Upper lobe of left lung (tissue), 4 donors: ENCODE results near the gene VAV1.

ENCODE experiments used
- POLR2A ChIP-seq, 4 donors: fragments of 450-650 bp; IDR thresholded peaks; one replicate each; pipeline ENCODE4 v1.5.1; 2016 to 2017; ENCODE audit warnings: antibody characterized with exemption in 4 of 4, mild to moderate bottlenecking in 2 of 4
- TF ChIP-seq, protein P1 (sequence below), 6 experiments: fragments of 450-650 bp in 4 of 6; fragments of 200-600 bp in 2 of 6; sonication (generic) in 2 of 6; IDR thresholded peaks; one replicate each; pipeline ENCODE4 v1.5.1; 2016 to 2019; ENCODE audit warnings: antibody characterized with exemption in 6 of 6

- TF ChIP-seq, protein P1, sequence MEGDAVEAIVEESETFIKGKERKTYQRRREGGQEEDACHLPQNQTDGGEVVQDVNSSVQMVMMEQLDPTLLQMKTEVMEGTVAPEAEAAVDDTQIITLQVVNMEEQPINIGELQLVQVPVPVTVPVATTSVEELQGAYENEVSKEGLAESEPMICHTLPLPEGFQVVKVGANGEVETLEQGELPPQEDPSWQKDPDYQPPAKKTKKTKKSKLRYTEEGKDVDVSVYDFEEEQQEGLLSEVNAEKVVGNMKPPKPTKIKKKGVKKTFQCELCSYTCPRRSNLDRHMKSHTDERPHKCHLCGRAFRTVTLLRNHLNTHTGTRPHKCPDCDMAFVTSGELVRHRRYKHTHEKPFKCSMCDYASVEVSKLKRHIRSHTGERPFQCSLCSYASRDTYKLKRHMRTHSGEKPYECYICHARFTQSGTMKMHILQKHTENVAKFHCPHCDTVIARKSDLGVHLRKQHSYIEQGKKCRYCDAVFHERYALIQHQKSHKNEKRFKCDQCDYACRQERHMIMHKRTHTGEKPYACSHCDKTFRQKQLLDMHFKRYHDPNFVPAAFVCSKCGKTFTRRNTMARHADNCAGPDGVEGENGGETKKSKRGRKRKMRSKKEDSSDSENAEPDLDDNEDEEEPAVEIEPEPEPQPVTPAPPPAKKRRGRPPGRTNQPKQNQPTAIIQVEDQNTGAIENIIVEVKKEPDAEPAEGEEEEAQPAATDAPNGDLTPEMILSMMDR (IDR thresholded peaks at IDR 0.05) = no peak
- no peak for TF ChIP-seq POLR2A (IDR thresholded peaks at IDR 0.05)
Observed at GRCh38 chr19:6776999-6777398, 4.5 kb downstream of the VAV1 start.
